ENCODE measurements around the gene TCF3.
"Not testable (repeated sequence)": the region's sequence is repeated elsewhere in the genome, so short reads cannot be mapped to it uniquely, and the experiment has no call there.

Gene TCF3
- total RNA-seq: 46.0 to 61.2 (median 56.9) reads per million in 3 donors

- Histone ChIP-seq H3K27me3 (replicated peaks; ENCODE audit: control insufficient read depth, insufficient read depth, low read length, poor library complexity, severe bottlenecking) (no peaks in the 10 kb centered on the region), H3K4me1 (ENCODE audit: control insufficient read depth, insufficient read depth, low read length, poor library complexity, severe bottlenecking) (peaks cover 15% of the 10 kb centered on the region), H3K9me3 (ENCODE audit: control insufficient read depth, low read length) (no peaks in the 10 kb centered on the region), H3K4me3 (ENCODE audit: insufficient read depth, low read depth, low read length, poor library complexity, severe bottlenecking) (peak within 1 kb of the TSS; percentile 76), H3K27ac (ENCODE audit: insufficient read depth, low read length, poor library complexity, severe bottlenecking) (peak within 1 kb of the TSS; percentile 100), H3K36me3 (ENCODE audit: control insufficient read depth, insufficient read depth, low read length) (peaks cover 6% of the 10 kb centered on the region)
- peak; percentile 96 to 98 (median 97) for DNase-seq
These were observed at the start of gene TCF3 for GRCh38 chr19:1652471-1653299. TSS of gene TCF3 (minus strand) at chr19:1652615. CDS start at chr19:1650248, 2,367 bp downstream.

- DNase-seq: no peak
- H3K27me3 ChIP-seq (replicated peaks; ENCODE audit: control insufficient read depth, insufficient read depth, low read length, poor library complexity, severe bottlenecking): peaks cover 25% of the 10 kb centered on the region
- no peak overlapping the region for H3K4me3 ChIP-seq (ENCODE audit: insufficient read depth, low read depth, low read length, poor library complexity, severe bottlenecking)
- H3K9me3 ChIP-seq (ENCODE audit: control insufficient read depth, low read length): no peaks in the 10 kb centered on the region
- H3K36me3 ChIP-seq (ENCODE audit: control insufficient read depth, insufficient read depth, low read length): no peaks in the 10 kb centered on the region
- H3K4me1 ChIP-seq (ENCODE audit: control insufficient read depth, insufficient read depth, low read length, poor library complexity, severe bottlenecking): peaks cover 5% of the 10 kb centered on the region
- H3K27ac ChIP-seq (ENCODE audit: insufficient read depth, low read length, poor library complexity, severe bottlenecking): no peak overlapping the region
These were observed 48.6 kb upstream of the TCF3 start for GRCh38 chr19:1700733-1701663.

- H3K27ac ChIP-seq (ENCODE audit: insufficient read depth, low read length, poor library complexity, severe bottlenecking): no peak overlapping the region
- H3K27me3 ChIP-seq (replicated peaks; ENCODE audit: control insufficient read depth, insufficient read depth, low read length, poor library complexity, severe bottlenecking): peaks cover 22% of the 10 kb centered on the region
- no peaks in the 10 kb centered on the region for H3K36me3 ChIP-seq (ENCODE audit: control insufficient read depth, insufficient read depth, low read length)
- DNase-seq: no peak
- no peak overlapping the region for H3K4me3 ChIP-seq (ENCODE audit: insufficient read depth, low read depth, low read length, poor library complexity, severe bottlenecking)
- no peaks in the 10 kb centered on the region for H3K9me3 ChIP-seq (ENCODE audit: control insufficient read depth, low read length)
- H3K4me1 ChIP-seq (ENCODE audit: control insufficient read depth, insufficient read depth, low read length, poor library complexity, severe bottlenecking): peaks cover 5% of the 10 kb centered on the region
These were observed 47.8 kb upstream of the TCF3 start for GRCh38 chr19:1699998-1700732.

GRCh38 chr19:1699386-1699785, 47.0 kb upstream of the TCF3 start:
- Histone ChIP-seq H3K27me3 (replicated peaks; ENCODE audit: control insufficient read depth, insufficient read depth, low read length, poor library complexity, severe bottlenecking) (peaks cover 22% of the 10 kb centered on the region), H3K4me3 (ENCODE audit: insufficient read depth, low read depth, low read length, poor library complexity, severe bottlenecking) (no peak overlapping the region), H3K27ac (ENCODE audit: insufficient read depth, low read length, poor library complexity, severe bottlenecking) (no peak overlapping the region), H3K9me3 (ENCODE audit: control insufficient read depth, low read length) (no peaks in the 10 kb centered on the region), H3K4me1 (ENCODE audit: control insufficient read depth, insufficient read depth, low read length, poor library complexity, severe bottlenecking) (peaks cover 5% of the 10 kb centered on the region), H3K36me3 (ENCODE audit: control insufficient read depth, insufficient read depth, low read length) (no peaks in the 10 kb centered on the region)
- DNase-seq: no peak

- Histone ChIP-seq H3K9me3 (ENCODE audit: control insufficient read depth, low read length) (no peaks in the 10 kb centered on the region), H3K27me3 (replicated peaks; ENCODE audit: control insufficient read depth, insufficient read depth, low read length, poor library complexity, severe bottlenecking) (peaks cover 22% of the 10 kb centered on the region), H3K4me3 (ENCODE audit: insufficient read depth, low read depth, low read length, poor library complexity, severe bottlenecking) (no peak overlapping the region), H3K27ac (ENCODE audit: insufficient read depth, low read length, poor library complexity, severe bottlenecking) (no peak overlapping the region), H3K4me1 (ENCODE audit: control insufficient read depth, insufficient read depth, low read length, poor library complexity, severe bottlenecking) (peaks cover 5% of the 10 kb centered on the region), H3K36me3 (ENCODE audit: control insufficient read depth, insufficient read depth, low read length) (no peaks in the 10 kb centered on the region)
- no peak for DNase-seq
These were observed 46.2 kb upstream of the TCF3 start for GRCh38 chr19:1698636-1699035.

GRCh38 chr19:1695481-1695880, 43.1 kb upstream of the TCF3 start:
- not testable (repeated sequence) for DNase-seq; H3K36me3 ChIP-seq (ENCODE audit: control insufficient read depth, insufficient read depth, low read length); H3K27ac ChIP-seq (ENCODE audit: insufficient read depth, low read length, poor library complexity, severe bottlenecking); H3K9me3 ChIP-seq (ENCODE audit: control insufficient read depth, low read length); H3K4me3 ChIP-seq (ENCODE audit: insufficient read depth, low read depth, low read length, poor library complexity, severe bottlenecking); H3K4me1 ChIP-seq (ENCODE audit: control insufficient read depth, insufficient read depth, low read length, poor library complexity, severe bottlenecking)
- peaks cover 24% of the 10 kb centered on the region for H3K27me3 ChIP-seq (replicated peaks; ENCODE audit: control insufficient read depth, insufficient read depth, low read length, poor library complexity, severe bottlenecking)

GRCh38 chr19:1691589-1692290, 39.3 kb upstream of the TCF3 start:
- Histone ChIP-seq H3K4me3 (ENCODE audit: insufficient read depth, low read depth, low read length, poor library complexity, severe bottlenecking) (no peak overlapping the region), H3K27me3 (replicated peaks; ENCODE audit: control insufficient read depth, insufficient read depth, low read length, poor library complexity, severe bottlenecking) (peaks cover 12% of the 10 kb centered on the region), H3K27ac (ENCODE audit: insufficient read depth, low read length, poor library complexity, severe bottlenecking) (no peak overlapping the region), H3K9me3 (ENCODE audit: control insufficient read depth, low read length) (no peaks in the 10 kb centered on the region), H3K4me1 (ENCODE audit: control insufficient read depth, insufficient read depth, low read length, poor library complexity, severe bottlenecking) (no peaks in the 10 kb centered on the region), H3K36me3 (ENCODE audit: control insufficient read depth, insufficient read depth, low read length) (no peaks in the 10 kb centered on the region)
- DNase-seq: no peak

GRCh38 chr19:1690699-1691307, 38.4 kb upstream of the TCF3 start:
- peak; percentile 14 to 48 (median 30) for DNase-seq
- peaks cover 12% of the 10 kb centered on the region for H3K27me3 ChIP-seq (replicated peaks; ENCODE audit: control insufficient read depth, insufficient read depth, low read length, poor library complexity, severe bottlenecking)

GRCh38 chr19:1685785-1686184, 33.4 kb upstream of the TCF3 start:
- not testable (repeated sequence) for DNase-seq; H3K27me3 ChIP-seq (replicated peaks; ENCODE audit: control insufficient read depth, insufficient read depth, low read length, poor library complexity, severe bottlenecking); H3K36me3 ChIP-seq (ENCODE audit: control insufficient read depth, insufficient read depth, low read length); H3K27ac ChIP-seq (ENCODE audit: insufficient read depth, low read length, poor library complexity, severe bottlenecking); H3K9me3 ChIP-seq (ENCODE audit: control insufficient read depth, low read length); H3K4me3 ChIP-seq (ENCODE audit: insufficient read depth, low read depth, low read length, poor library complexity, severe bottlenecking); H3K4me1 ChIP-seq (ENCODE audit: control insufficient read depth, insufficient read depth, low read length, poor library complexity, severe bottlenecking)

More at GRCh38 chr19:1690699-1691307, 38.4 kb upstream of the TCF3 start:
- Histone ChIP-seq H3K27ac (ENCODE audit: insufficient read depth, low read length, poor library complexity, severe bottlenecking) (no peak overlapping the region), H3K9me3 (ENCODE audit: control insufficient read depth, low read length) (no peaks in the 10 kb centered on the region), H3K4me1 (ENCODE audit: control insufficient read depth, insufficient read depth, low read length, poor library complexity, severe bottlenecking) (no peaks in the 10 kb centered on the region), H3K4me3 (ENCODE audit: insufficient read depth, low read depth, low read length, poor library complexity, severe bottlenecking) (no peak overlapping the region), H3K36me3 (ENCODE audit: control insufficient read depth, insufficient read depth, low read length) (no peaks in the 10 kb centered on the region)
